Cardiac muscle cell (in vitro differentiated cells and primary cell): ENCODE measurements around the gene DNAJA4. TPM values are rescaled to one million over a fixed set of nuclear protein-coding genes. Genes with fewer than 3 reads are reported as not detected.
A peak's percentile ranks its signal among the peaks of the same experiment; 100 is the strongest.

Experiments used
- DNase-seq, 2 donors: peaks; one replicate each; pipeline versions ENCODE4 v3.0.0 to v3.0.0-alpha.2; 2010 to 2017; ENCODE audit warnings: low read depth in 1 of 2, low spot score in 1 of 2
- H3K27ac ChIP-seq: fragments of 200-600 bp; sonication (generic); 2 replicates; pipeline ENCODE4 v1.5.1; 2016
- H3K27me3 ChIP-seq: fragments of 200-600 bp; sonication (generic); 2 replicates; pipeline ENCODE4 v1.6.0; 2016; ENCODE audit warnings: control low read depth
- H3K36me3 ChIP-seq: fragments of 200-600 bp; sonication (generic); 2 replicates; pipeline ENCODE4 v1.5.1; 2016; ENCODE audit warnings: control low read depth
- H3K4me1 ChIP-seq: fragments of 200-600 bp; sonication (generic); 2 replicates; pipeline ENCODE4 v1.8.1; 2017; ENCODE audit warnings: low read depth, mild to moderate bottlenecking, mixed run types
- H3K4me3 ChIP-seq: fragments of 200-600 bp; sonication (generic); 2 replicates; pipeline ENCODE4 v1.5.1; 2016; ENCODE audit warnings: mild to moderate bottlenecking
- H3K9me3 ChIP-seq: fragments of 200-600 bp; sonication (generic); 2 replicates; pipeline ENCODE4 v1.5.1; 2017; ENCODE audit warnings: low read depth, mild to moderate bottlenecking, control low read depth
- CTCF ChIP-seq: IDR thresholded peaks from 2 replicates; pipeline ENCODE4 v1.5.1; 2012; ENCODE audit warnings: low read depth, mild to moderate bottlenecking, low read length
- polyA plus RNA-seq: library from polyadenylated mRNA; unstranded; fragments of >200 nt; fragmentation: Nextera tagmentation; extraction: Ambion mirVana; gene quantifications from 2 replicates; pipeline ENCODE4 v1.2.1, GENCODE V29; 2016
- total RNA-seq: library from RNA; depleted of rRNA; stranded (reverse); fragments of >200 nt; gene quantifications from 2 replicates; pipeline ENCODE4 v1.2.3, GENCODE V29; 2016

The DNAJA4 gene
- total and polyA plus RNA-seq, 2 experiments from 2014 or later: 3.2 to 3.4 TPM

- peak overlapping the region; percentile 89 for H3K27ac ChIP-seq
- no peaks in the 10 kb centered on the region for H3K9me3 ChIP-seq
These were observed 737 bp downstream of the DNAJA4 start for GRCh38 chr15:78265137-78265460.

DNA sequence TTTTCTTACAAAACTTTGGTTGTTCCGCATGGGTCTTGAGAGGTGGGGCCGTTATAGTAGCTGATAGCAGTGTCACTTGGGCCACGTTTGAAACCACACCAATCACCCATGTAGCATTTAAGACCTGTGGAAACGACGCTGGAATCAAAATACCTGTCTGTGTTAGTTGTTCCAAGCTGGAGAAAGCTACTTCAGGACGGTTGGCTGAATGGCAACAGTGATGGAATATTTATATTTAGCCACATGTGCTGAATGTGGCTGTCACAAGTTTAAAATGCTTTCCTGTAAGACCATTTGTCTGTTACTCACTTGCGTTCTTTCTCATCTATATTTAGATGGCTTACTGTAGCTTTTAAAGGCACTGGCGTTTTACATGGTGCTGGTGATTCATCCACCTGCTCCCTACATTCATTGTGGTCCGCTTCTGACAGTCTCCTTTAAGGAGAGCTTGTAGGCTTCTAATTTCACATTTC lies 1.4 kb downstream of the DNAJA4 start:
- peak overlapping the region; percentile 89 for H3K27ac ChIP-seq

More at GRCh38 chr15:78265137-78265460, 737 bp downstream of the DNAJA4 start:
- no peak overlapping the region for H3K4me3 ChIP-seq
- no peak for DNase-seq
- peaks cover 19% of the 10 kb centered on the region for H3K4me1 ChIP-seq
- peaks cover 8% of the 10 kb centered on the region for H3K27me3 ChIP-seq
- no peak for TF ChIP-seq CTCF
- no peaks in the 10 kb centered on the region for H3K36me3 ChIP-seq

GRCh38 chr15:78266229-78266628 lies 1.9 kb downstream of the DNAJA4 start:
- no peaks in the 10 kb centered on the region for H3K9me3 ChIP-seq
- DNase-seq: no peak
- TF ChIP-seq CTCF: no peak
- H3K27me3 ChIP-seq: peaks cover 8% of the 10 kb centered on the region
- peaks cover 19% of the 10 kb centered on the region for H3K4me1 ChIP-seq
- H3K27ac ChIP-seq: peak overlapping the region; percentile 89
- no peaks in the 10 kb centered on the region for H3K36me3 ChIP-seq
- no peak overlapping the region for H3K4me3 ChIP-seq

More for the DNA sequence above, 1.4 kb downstream of the DNAJA4 start:
- no peaks in the 10 kb centered on the region for H3K36me3 ChIP-seq
- H3K27me3 ChIP-seq: peaks cover 8% of the 10 kb centered on the region
- H3K9me3 ChIP-seq: no peaks in the 10 kb centered on the region
- peaks cover 19% of the 10 kb centered on the region for H3K4me1 ChIP-seq
- no peak overlapping the region for H3K4me3 ChIP-seq
- no peak for TF ChIP-seq CTCF
- peak; percentile 11 to 78 for DNase-seq

GRCh38 chr15:78266806-78267205 lies 2.4 kb downstream of the DNAJA4 start:
- Histone ChIP-seq H3K4me1 (peaks cover 19% of the 10 kb centered on the region), H3K27me3 (peaks cover 8% of the 10 kb centered on the region), H3K9me3 (no peaks in the 10 kb centered on the region), H3K36me3 (no peaks in the 10 kb centered on the region), H3K27ac (peak overlapping the region; percentile 89), H3K4me3 (no peak overlapping the region)
- DNase-seq: no peak
- TF ChIP-seq CTCF: no peak

- no peak for TF ChIP-seq CTCF
- no peaks in the 10 kb centered on the region for H3K9me3 ChIP-seq
- no peak overlapping the region for H3K27ac ChIP-seq
- DNase-seq: no peak
- H3K36me3 ChIP-seq: no peaks in the 10 kb centered on the region
- no peaks in the 10 kb centered on the region for H3K27me3 ChIP-seq
- peaks cover under 1% of the 10 kb centered on the region for H3K4me1 ChIP-seq
- H3K4me3 ChIP-seq: no peak overlapping the region
These were observed 8.0 kb downstream of the DNAJA4 start for GRCh38 chr15:78272316-78272715.

- Histone ChIP-seq H3K27me3 (no peaks in the 10 kb centered on the region), H3K36me3 (no peaks in the 10 kb centered on the region), H3K4me1 (no peaks in the 10 kb centered on the region), H3K9me3 (no peaks in the 10 kb centered on the region), H3K4me3 (no peak overlapping the region), H3K27ac (no peak overlapping the region)
- no peak for TF ChIP-seq CTCF
- no peak for DNase-seq
These were observed 8.4 kb downstream of the DNAJA4 start for GRCh38 chr15:78272776-78273175.
